Measurements from ENCODE around the gene SYT3. TPM values are rescaled to one million over a fixed set of nuclear protein-coding genes. Genes with fewer than 3 reads are reported as not detected.

The SYT3 gene
- total and polyA plus RNA-seq, 2 experiments from 2014 or later = 1.9 to 4.3 TPM

DNA sequence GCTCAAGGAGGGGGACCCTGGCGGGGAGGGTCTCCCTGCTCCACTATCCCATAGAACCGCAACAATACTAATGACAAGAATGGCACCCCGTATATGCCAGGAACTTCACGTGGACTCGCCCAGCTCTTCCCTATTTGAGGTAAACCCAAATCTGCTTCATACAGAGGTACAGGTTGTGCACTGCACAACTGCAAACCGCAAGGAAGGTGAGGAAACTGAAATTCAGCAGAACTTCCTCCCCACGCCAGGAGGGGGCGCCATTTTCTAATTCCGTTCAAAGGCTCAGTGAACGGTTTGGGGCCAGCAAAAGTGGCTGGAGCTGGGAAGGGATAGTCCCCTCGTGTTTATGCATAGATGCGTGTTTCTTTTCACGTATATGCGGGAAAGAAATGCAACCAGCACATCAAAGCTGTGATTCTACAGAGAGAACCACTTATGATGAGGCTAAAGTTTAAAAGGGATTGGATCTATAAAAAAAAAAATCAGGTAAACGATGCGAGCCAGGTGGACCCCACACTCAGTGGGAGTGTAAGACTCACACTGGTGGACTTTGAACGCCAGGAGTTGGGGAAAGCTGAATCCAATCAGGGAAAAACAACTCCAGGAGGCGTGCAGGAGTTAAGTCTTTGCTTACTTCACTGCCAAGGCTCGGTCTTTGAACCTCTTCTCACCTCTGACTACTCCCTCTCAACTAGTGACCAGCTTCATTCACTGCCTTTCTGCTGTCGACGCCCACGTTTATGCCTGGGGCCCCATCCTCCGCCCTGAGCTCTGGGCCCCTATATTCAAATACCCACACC is 29.8 kb upstream of the SYT3 start:
- Histone ChIP-seq H3K27ac (no peak overlapping the region), H3K4me3 (no peak overlapping the region), H3K9me3 (ENCODE audit: low read depth) (no peaks in the 10 kb centered on the region), H3K4me1 (ENCODE audit: low read depth) (no peaks in the 10 kb centered on the region), H3K27me3 (peaks cover 74% of the 10 kb centered on the region), H3K36me3 (no peaks in the 10 kb centered on the region)
- TF ChIP-seq, protein P1, sequence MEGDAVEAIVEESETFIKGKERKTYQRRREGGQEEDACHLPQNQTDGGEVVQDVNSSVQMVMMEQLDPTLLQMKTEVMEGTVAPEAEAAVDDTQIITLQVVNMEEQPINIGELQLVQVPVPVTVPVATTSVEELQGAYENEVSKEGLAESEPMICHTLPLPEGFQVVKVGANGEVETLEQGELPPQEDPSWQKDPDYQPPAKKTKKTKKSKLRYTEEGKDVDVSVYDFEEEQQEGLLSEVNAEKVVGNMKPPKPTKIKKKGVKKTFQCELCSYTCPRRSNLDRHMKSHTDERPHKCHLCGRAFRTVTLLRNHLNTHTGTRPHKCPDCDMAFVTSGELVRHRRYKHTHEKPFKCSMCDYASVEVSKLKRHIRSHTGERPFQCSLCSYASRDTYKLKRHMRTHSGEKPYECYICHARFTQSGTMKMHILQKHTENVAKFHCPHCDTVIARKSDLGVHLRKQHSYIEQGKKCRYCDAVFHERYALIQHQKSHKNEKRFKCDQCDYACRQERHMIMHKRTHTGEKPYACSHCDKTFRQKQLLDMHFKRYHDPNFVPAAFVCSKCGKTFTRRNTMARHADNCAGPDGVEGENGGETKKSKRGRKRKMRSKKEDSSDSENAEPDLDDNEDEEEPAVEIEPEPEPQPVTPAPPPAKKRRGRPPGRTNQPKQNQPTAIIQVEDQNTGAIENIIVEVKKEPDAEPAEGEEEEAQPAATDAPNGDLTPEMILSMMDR (IDR thresholded peaks at IDR 0.05; ENCODE audit: low read depth, low read length) = peak; percentile 90
- DNase-seq (ENCODE audit: low read depth in 1 of 2, low spot score in 1 of 2) = peak; percentile 50 to 51

DNA sequence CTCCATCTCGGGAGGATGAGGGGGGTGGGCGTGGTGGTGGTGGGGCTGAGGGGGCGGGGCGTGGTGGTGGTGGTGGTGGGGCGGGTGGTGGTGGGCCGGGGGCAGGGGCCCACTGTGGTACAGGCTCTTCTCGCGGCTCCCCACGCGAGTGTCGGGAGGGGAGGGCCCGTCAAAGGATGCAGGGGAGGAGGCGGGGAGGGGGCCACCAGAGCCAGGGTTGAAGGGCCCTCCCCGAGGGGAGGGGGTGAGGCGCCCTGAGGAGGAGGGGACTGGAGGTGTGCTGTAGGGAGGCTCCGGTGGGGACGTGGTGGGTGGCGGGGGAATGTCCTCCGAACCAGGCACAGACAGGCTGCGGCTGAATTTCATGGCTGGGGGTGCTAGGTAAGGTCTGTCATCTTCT is 29.2 kb upstream of the SYT3 start:
- TF ChIP-seq, protein P1 (IDR thresholded peaks at IDR 0.05; ENCODE audit: low read depth, low read length) = no peak
- H3K4me3 ChIP-seq = no peak overlapping the region
- no peaks in the 10 kb centered on the region for H3K4me1 ChIP-seq (ENCODE audit: low read depth)
- no peak overlapping the region for H3K27ac ChIP-seq
- H3K36me3 ChIP-seq = no peaks in the 10 kb centered on the region
- DNase-seq (ENCODE audit: low read depth in 1 of 2, low spot score in 1 of 2) = no peak
- no peaks in the 10 kb centered on the region for H3K9me3 ChIP-seq (ENCODE audit: low read depth)
- peaks cover 74% of the 10 kb centered on the region for H3K27me3 ChIP-seq

DNA sequence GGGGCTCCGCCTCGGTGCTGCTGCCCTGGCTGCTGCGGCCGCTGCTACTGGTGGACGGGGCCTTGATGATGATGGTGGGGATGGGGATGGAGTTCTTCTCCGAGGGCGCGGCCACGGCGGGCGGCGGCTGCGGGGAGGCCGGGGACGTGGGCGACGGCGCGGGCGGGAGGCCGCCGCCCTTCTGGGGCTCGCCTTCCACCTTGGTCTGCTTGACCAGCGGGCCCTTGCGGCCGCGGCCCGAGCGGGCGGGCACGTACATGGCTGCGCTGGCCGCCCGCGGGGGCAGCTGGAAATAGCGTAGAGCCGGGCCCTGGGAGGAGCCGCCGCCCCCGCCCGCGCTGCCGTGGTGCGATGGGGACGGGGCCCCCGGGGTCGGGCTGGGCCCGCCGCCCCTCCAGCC is 28.7 kb upstream of the SYT3 start:
- H3K4me1 ChIP-seq (ENCODE audit: low read depth) = no peaks in the 10 kb centered on the region
- H3K4me3 ChIP-seq = no peak overlapping the region
- H3K27ac ChIP-seq = no peak overlapping the region
- TF ChIP-seq, protein P1 (IDR thresholded peaks at IDR 0.05; ENCODE audit: low read depth, low read length) = no peak
- DNase-seq (ENCODE audit: low read depth in 1 of 2, low spot score in 1 of 2) = no peak
- no peaks in the 10 kb centered on the region for H3K36me3 ChIP-seq
- no peaks in the 10 kb centered on the region for H3K9me3 ChIP-seq (ENCODE audit: low read depth)
- peaks cover 72% of the 10 kb centered on the region for H3K27me3 ChIP-seq

DNA sequence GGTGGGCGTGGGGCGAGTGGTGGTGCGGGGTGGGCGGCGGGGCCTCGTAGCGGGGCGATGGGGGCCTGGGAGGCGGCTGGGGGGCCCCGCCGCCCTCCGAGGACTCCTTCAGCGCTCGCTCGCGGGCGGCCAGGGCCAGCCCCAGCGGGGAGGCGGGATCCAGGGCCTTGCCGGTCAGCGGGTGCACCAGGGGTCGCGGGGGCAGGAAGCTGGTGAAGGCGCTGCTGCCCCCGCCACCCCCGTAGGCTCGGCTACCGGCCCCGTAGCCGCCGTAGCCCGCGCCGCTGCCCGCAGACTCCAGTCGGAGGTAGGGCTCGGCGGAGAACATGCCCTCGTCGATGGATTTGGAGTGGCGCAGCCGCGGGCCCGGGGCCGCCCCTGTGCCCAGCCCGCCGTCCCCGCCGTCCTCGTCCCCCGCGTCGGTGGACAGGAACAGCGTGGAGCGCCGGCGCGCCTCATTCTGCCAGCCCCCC is 28.1 kb upstream of the SYT3 start:
- H3K4me3 ChIP-seq = peak overlapping the region; percentile 5
- TF ChIP-seq, protein P1 (IDR thresholded peaks at IDR 0.05; ENCODE audit: low read depth, low read length) = no peak
- H3K36me3 ChIP-seq = no peaks in the 10 kb centered on the region
- H3K27me3 ChIP-seq = peaks cover 66% of the 10 kb centered on the region
- no peaks in the 10 kb centered on the region for H3K9me3 ChIP-seq (ENCODE audit: low read depth)
- H3K4me1 ChIP-seq (ENCODE audit: low read depth) = no peaks in the 10 kb centered on the region
- no peak for DNase-seq (ENCODE audit: low read depth in 1 of 2, low spot score in 1 of 2)
- no peak overlapping the region for H3K27ac ChIP-seq

DNA sequence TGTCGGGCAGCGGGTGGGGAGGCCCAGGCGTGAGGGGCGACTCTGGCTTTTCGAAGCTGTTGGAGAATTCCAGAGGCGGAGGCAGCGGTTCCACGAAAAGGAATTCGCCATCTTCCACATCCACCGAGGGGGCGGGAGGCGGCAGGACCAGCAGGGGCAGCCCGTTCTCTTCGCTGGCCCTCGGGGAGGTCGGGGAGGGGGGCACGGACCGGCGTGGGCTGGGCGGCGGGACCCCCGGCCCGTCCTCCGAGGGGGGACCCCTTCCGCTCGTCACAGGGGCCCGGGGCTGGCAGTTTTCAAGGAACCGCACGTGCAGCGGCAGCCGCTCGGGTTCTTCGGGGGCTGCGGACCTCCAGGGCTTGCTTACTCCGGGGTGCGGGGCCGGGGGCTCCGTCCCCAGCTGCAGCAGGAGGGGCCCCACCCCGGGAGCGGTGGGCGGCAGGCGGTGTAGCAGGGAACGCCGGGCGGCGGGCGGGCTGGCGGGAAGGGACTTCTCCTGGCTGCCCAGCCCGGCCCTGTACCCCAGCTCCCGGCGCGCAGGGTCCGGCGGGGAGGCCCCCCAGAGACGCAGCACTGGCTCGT is 27.6 kb upstream of the SYT3 start:
- no peaks in the 10 kb centered on the region for H3K9me3 ChIP-seq (ENCODE audit: low read depth)
- peaks cover 61% of the 10 kb centered on the region for H3K27me3 ChIP-seq
- no peaks in the 10 kb centered on the region for H3K36me3 ChIP-seq
- no peak for DNase-seq (ENCODE audit: low read depth in 1 of 2, low spot score in 1 of 2)
- TF ChIP-seq, protein P1 (IDR thresholded peaks at IDR 0.05; ENCODE audit: low read depth, low read length) = no peak
- H3K4me1 ChIP-seq (ENCODE audit: low read depth) = no peaks in the 10 kb centered on the region
- H3K27ac ChIP-seq = no peak overlapping the region
- peak overlapping the region; percentile 5 for H3K4me3 ChIP-seq
